Fibroblast of pulmonary artery (primary cell): Measurements from ENCODE around the gene OTULIN.

Source experiments
- DNase-seq: peaks from one replicate; pipeline ENCODE4 v3.0.0-alpha.2; 2010; ENCODE audit warnings: low read depth
- H3K4me3 ChIP-seq: replicated peaks from 2 replicates; pipeline ENCODE4 v1.5.1; 2011; ENCODE audit warnings: low read depth, mild to moderate bottlenecking, control low read depth, low read length, moderate library complexity
- TF ChIP-seq, protein P1 (sequence below): IDR thresholded peaks from 2 replicates; pipeline ENCODE4 v1.5.1; 2011; ENCODE audit warnings: mild to moderate bottlenecking, control low read depth, low read length, inconsistent platforms; ENCODE audit errors: missing control alignments

The OTULIN gene

GRCh38 chr5:14664270-14665100 is at the start of gene OTULIN:
Gene OTULIN, plus strand, starts transcription at chr5:14664718. Its CDS starts 108 bp downstream, at chr5:14664826.
- TF ChIP-seq, protein P1, sequence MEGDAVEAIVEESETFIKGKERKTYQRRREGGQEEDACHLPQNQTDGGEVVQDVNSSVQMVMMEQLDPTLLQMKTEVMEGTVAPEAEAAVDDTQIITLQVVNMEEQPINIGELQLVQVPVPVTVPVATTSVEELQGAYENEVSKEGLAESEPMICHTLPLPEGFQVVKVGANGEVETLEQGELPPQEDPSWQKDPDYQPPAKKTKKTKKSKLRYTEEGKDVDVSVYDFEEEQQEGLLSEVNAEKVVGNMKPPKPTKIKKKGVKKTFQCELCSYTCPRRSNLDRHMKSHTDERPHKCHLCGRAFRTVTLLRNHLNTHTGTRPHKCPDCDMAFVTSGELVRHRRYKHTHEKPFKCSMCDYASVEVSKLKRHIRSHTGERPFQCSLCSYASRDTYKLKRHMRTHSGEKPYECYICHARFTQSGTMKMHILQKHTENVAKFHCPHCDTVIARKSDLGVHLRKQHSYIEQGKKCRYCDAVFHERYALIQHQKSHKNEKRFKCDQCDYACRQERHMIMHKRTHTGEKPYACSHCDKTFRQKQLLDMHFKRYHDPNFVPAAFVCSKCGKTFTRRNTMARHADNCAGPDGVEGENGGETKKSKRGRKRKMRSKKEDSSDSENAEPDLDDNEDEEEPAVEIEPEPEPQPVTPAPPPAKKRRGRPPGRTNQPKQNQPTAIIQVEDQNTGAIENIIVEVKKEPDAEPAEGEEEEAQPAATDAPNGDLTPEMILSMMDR = no peak
- peak within 1 kb of the TSS; percentile 76 for H3K4me3 ChIP-seq
- peak; percentile 90 for DNase-seq

DNA sequence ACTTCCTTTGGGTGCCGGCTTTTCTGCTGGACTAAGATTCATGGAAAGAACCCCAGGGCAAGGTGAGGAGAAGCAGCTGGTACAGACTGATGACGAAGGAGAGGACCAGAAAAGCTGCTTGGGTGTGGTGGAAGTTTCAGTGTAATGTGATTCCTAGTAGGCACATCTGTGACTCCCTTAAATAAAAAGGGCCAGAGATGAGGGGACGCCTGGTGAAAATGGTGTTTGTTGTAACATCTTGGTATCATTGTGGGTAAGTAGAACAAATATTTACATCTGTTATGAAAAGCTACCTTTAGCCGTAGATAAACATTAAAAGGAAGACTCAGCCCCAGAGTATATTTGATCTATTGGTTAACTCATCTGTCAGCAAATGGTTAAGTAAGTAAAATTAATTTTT is 49.2 kb upstream of the OTULIN start:
- DNase-seq = no peak
- TF ChIP-seq, protein P1 = no peak
- H3K4me3 ChIP-seq = no peak overlapping the region

DNA sequence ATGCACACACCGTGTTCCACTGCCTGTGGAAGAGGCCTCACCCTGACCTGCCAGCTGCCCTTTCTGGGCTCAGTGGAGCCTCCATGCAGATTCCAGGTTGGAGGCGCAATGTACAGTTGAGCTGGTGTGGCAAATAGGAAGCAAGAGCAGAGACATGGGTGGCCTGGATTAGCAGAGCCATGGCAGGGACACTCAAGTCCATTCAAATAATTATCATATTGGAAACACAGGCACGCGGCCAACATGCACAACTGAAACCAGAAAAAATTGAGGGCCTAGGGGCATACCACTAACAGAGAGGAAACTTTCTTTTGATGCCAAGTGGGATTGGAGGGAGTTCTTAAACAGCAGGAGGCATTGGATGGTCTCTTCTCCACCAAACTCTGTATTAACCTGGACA is 47.1 kb upstream of the OTULIN start:
- TF ChIP-seq, protein P1 = no peak
- no peak overlapping the region for H3K4me3 ChIP-seq
- no peak for DNase-seq

DNA sequence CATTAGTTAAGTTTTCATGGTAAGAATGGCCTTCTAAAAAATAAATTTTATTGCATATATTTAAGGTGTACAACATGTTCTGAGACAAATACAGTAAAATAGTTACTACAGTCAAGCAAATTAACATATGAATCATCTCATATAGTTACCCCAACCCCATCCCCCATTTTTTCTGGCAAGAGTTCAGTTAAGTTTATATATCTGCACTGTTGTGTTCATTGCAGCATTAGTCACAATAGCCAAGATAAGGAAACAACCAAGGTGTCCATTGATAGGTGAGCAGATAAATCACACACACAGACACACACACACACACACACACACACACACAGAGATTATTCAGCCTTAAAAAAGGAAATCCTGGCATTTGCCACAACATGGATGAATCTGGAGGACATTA is 37.2 kb upstream of the OTULIN start:
- no peak for DNase-seq
- TF ChIP-seq, protein P1 = no peak
- no peak overlapping the region for H3K4me3 ChIP-seq

DNA sequence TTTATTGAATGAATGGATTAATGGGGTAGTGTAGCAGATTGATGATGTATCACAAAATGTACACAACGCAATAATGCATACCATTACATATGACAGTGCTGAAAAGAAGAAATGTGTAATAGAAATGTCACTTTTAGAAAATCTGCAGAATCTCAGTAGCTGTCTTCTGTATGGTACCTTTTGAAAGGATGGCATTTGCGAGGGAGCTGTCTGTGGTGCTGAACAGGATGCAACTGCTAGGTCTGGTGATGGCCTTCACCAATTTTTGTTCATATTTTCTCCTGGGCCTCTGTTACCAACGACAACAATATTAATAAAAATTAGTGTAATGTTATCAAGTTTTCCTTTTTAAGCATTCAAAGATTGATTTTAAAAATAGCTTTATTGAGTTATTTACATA is 36.2 kb upstream of the OTULIN start:
- H3K4me3 ChIP-seq = no peak overlapping the region
- TF ChIP-seq, protein P1 = no peak
- peak; percentile 76 for DNase-seq

DNA sequence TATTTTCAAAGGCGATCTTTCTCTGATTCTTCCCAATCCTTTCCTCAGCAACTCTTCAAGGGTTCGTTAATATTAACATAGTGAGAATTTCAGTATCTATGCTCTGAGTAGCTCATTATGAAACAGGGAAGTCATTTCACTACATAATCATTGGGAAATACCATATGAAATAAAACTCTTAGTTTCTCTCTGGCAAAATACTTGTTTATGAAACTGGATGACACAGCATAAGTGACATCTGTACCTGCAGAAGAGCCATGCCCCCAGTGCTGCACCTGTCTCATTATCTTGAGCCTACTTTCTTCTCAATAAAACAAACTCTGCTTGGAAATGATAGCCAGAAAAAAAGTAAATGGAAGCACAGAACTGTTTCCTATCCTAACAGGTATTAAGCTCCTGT is 33.8 kb upstream of the OTULIN start:
- DNase-seq = no peak
- TF ChIP-seq, protein P1 = no peak
- no peak overlapping the region for H3K4me3 ChIP-seq

- TF ChIP-seq, protein P1 = no peak
- no peak for DNase-seq
- H3K4me3 ChIP-seq = no peak overlapping the region
These were observed 28.9 kb upstream of the OTULIN start for GRCh38 chr5:14635656-14636055.
